CD14-positive monocyte (primary cell): ENCODE measurements around the gene SP9. TPM values are rescaled to one million over a fixed set of nuclear protein-coding genes. Genes with fewer than 3 reads are reported as not detected.

Experiments
- DNase-seq, 3 donors: peaks; one replicate each; pipeline ENCODE4 v3.0.0-alpha.2; 2011 to 2022
- H2AFZ ChIP-seq: 2 replicates; pipeline ENCODE4 v1.6.0; 2012; ENCODE audit warnings: mild to moderate bottlenecking, low read depth, low read length, inconsistent platforms; ENCODE audit not compliant: insufficient read depth, poor library complexity, severe bottlenecking
- H3K27ac ChIP-seq, 2 donors: 1 replicate in 1 of 2; 2 replicates in 1 of 2; pipeline ENCODE4 v1.5.1; 2012 to 2013; ENCODE audit warnings: low read length in 2 of 2, control low read depth in 1 of 2, inconsistent platforms in 1 of 2, low read depth in 1 of 2, mild to moderate bottlenecking in 1 of 2
- H3K27me3 ChIP-seq, 2 donors: one replicate each; pipeline versions ENCODE4 v1.6.0 to v1.6.1; 2011 to 2013; ENCODE audit warnings: low read length in 2 of 2; ENCODE audit not compliant: control insufficient read depth in 2 of 2, insufficient read depth in 2 of 2
- H3K36me3 ChIP-seq, 2 donors: replicated peaks in 1 of 2; 1 replicate in 1 of 2; 2 replicates in 1 of 2; pipeline versions ENCODE4 v1.5.1 to v1.6.1; 2012 to 2013; ENCODE audit warnings: low read length in 2 of 2, control low read depth in 1 of 2, inconsistent platforms in 1 of 2, mild to moderate bottlenecking in 1 of 2; ENCODE audit not compliant: insufficient read depth in 2 of 2, control insufficient read depth in 1 of 2
- H3K4me1 ChIP-seq, 2 donors: 1 replicate in 1 of 2; 2 replicates in 1 of 2; pipeline versions ENCODE4 v1.5.1 to v1.6.1; 2012 to 2013; ENCODE audit warnings: low read length in 2 of 2, control low read depth in 1 of 2, inconsistent platforms in 1 of 2, mild to moderate bottlenecking in 1 of 2, moderate library complexity in 1 of 2; ENCODE audit not compliant: insufficient read depth in 2 of 2, control insufficient read depth in 1 of 2
- H3K4me2 ChIP-seq: replicated peaks from 2 replicates; pipeline ENCODE3; 2012; ENCODE audit warnings: low read length, moderate library complexity, mild to moderate bottlenecking; ENCODE audit not compliant: poor library complexity, severe bottlenecking; ENCODE audit errors: extremely low read depth
- H3K4me3 ChIP-seq, 3 experiments: fragments of 200-600 bp in 1 of 3; sonication (generic) in 1 of 3; replicated peaks in 1 of 3; 1 replicate in 2 of 3; 2 replicates in 1 of 3; pipeline ENCODE4 v1.5.1; 2011 to 2013; ENCODE audit warnings: low read length in 3 of 3, mild to moderate bottlenecking in 3 of 3, control low read depth in 2 of 3, low read depth in 2 of 3, inconsistent platforms in 1 of 3, moderate library complexity in 1 of 3
- H3K79me2 ChIP-seq: 2 replicates; pipeline ENCODE4 v1.6.0; 2012; ENCODE audit warnings: mild to moderate bottlenecking, control low read depth, inconsistent platforms, low read length, moderate library complexity; ENCODE audit not compliant: insufficient read depth
- H3K9ac ChIP-seq: 2 replicates; pipeline ENCODE4 v1.6.0; 2017; ENCODE audit warnings: low read length, mild to moderate bottlenecking; ENCODE audit not compliant: insufficient read depth, poor library complexity, severe bottlenecking
- H3K9me3 ChIP-seq, 2 donors: replicated peaks in 1 of 2; 1 replicate in 1 of 2; 2 replicates in 1 of 2; pipeline versions ENCODE4 v1.5.1 to v1.6.1; 2012 to 2013; ENCODE audit warnings: low read length in 2 of 2, control low read depth in 1 of 2; ENCODE audit not compliant: control insufficient read depth in 1 of 2, insufficient read depth in 1 of 2
- H4K20me1 ChIP-seq: 2 replicates; pipeline ENCODE4 v1.6.0; 2012; ENCODE audit warnings: mild to moderate bottlenecking, low read length, control low read depth, moderate library complexity; ENCODE audit not compliant: insufficient read depth
- H3K27ac Mint-ChIP-seq, 7 donors: one replicate each; pipeline ENCODE4 v1.8.0; 2020; ENCODE audit warnings: mild to moderate bottlenecking in 7 of 7, mixed read lengths in 7 of 7, moderate library complexity in 6 of 7, inconsistent platforms in 2 of 7
- H3K27me3 Mint-ChIP-seq, 3 donors: one replicate each; pipeline ENCODE4 v1.8.0; 2021 to 2022; ENCODE audit warnings: low read depth in 3 of 3, mild to moderate bottlenecking in 3 of 3, mixed read lengths in 3 of 3, moderate library complexity in 3 of 3, inconsistent platforms in 1 of 3
- H3K36me3 Mint-ChIP-seq, 2 donors: one replicate each; pipeline ENCODE4 v1.8.0; 2020; ENCODE audit warnings: mixed read lengths in 2 of 2, inconsistent platforms in 1 of 2, mild to moderate bottlenecking in 1 of 2
- H3K4me1 Mint-ChIP-seq: one replicate; pipeline ENCODE4 v1.8.0; 2020; ENCODE audit warnings: mild to moderate bottlenecking, mixed read lengths
- H3K4me3 Mint-ChIP-seq, 2 donors: one replicate each; pipeline ENCODE4 v1.8.0; 2020; ENCODE audit warnings: mild to moderate bottlenecking in 2 of 2, mixed read lengths in 2 of 2, moderate library complexity in 1 of 2
- H3K9me3 Mint-ChIP-seq, 7 donors: one replicate each; pipeline ENCODE4 v1.8.0; 2020 to 2022; ENCODE audit warnings: mixed read lengths in 7 of 7, mild to moderate bottlenecking in 6 of 7, moderate library complexity in 6 of 7, inconsistent platforms in 2 of 7
- CTCF ChIP-seq: fragments of 200-600 bp; IDR thresholded peaks from one replicate; pipeline ENCODE4 v1.8.0; 2022; ENCODE audit warnings: antibody characterized with exemption, mild to moderate bottlenecking
- WGBS: methylation state at CpG from one replicate; pipeline ENCODE4 v1.1.5; 2013; ENCODE audit warnings: missing lambda C conversion rate; ENCODE audit not compliant: insufficient coverage; 5-methylcytosine and 5-hydroxymethylcytosine counted together
- intact Hi-C, 2 donors: fragments of 100-400 bp; cut with micrococcal nuclease; formaldehyde crosslinking; loops; one replicate each; pipeline versions ENCODE4 v1.15.0 to v1.15.1; 2023
- polyA minus RNA-seq: library from RNA; depleted of rRNA, polyadenylated mRNA; stranded (reverse); fragments of >200 nt; gene quantifications from 2 replicates; pipeline ENCODE4 v1.2.3, GENCODE V29; 2012
- polyA plus RNA-seq, 3 donors: library from polyadenylated mRNA; depleted of rRNA in 1 of 3; unstranded in 2 of 3; stranded (reverse) in 1 of 3; fragments of 300-500 nt in 2 of 3; fragments of >200 nt in 1 of 3; fragmentation: Illumina TruSeq in 2 of 3; gene quantifications; 1 replicate in 2 of 3; 2 replicates in 1 of 3; pipeline ENCODE4 v1.2.3, GENCODE V29; 2012 to 2021
- total RNA-seq, 12 experiments: library from RNA in 1 of 12; stranded (reverse) in 1 of 12; fragments of 120-200 nt in 1 of 12; gene quantifications; one replicate each; pipeline ENCODE4 v1.2.4 and lab custom pipeline; 2013 to 2026; ENCODE audit warnings: mixed read lengths in 6 of 12, inconsistent platforms in 1 of 12

SP9 gene
- not detected for total RNA-seq (2013)
- not detected for polyA plus RNA-seq
- polyA minus RNA-seq: not detected in 2 replicates
- total RNA-seq (lab: John Stamatoyannopoulos, UW): 0 to 0.80 (median 0.07) reads per million in 11 experiments

- H3K27me3 ChIP-seq: peaks cover 95 to 96% of the 10 kb centered on the region in 2 donors
- peak within 1 kb of the TSS; percentile 36 for H3K9ac ChIP-seq
- H3K9me3 Mint-ChIP-seq: peaks cover 0 to 41% (median 28%) of the 10 kb centered on the region in 7 donors
- H3K27ac Mint-ChIP-seq: peak within 1 kb of the TSS in 1 of 7 donors; percentile 58
- 4% methylated on average over 42 of the region's 44 CpGs for WGBS
- H3K36me3 ChIP-seq: no peaks in the 10 kb centered on the region
- peaks cover 48 to 60% of the 10 kb centered on the region in 2 donors for H3K4me1 ChIP-seq
- DNase-seq: peak in 1 of 3 donors; percentile 36
- peak within 1 kb of the TSS; percentile 67 to 89 for H3K4me3 Mint-ChIP-seq
- H4K20me1 ChIP-seq: peaks cover 7% of the 10 kb centered on the region
- H3K79me2 ChIP-seq: no peaks in the 10 kb centered on the region
- peaks cover 5 to 18% of the 10 kb centered on the region in 2 donors for H3K36me3 Mint-ChIP-seq
- no peak within 1 kb of the TSS for H3K27ac ChIP-seq
- peak within 1 kb of the TSS; percentile 91 for H3K4me2 ChIP-seq
- peak within 1 kb of the TSS; percentile 72 for H2AFZ ChIP-seq
- intact Hi-C loops: loop anchor here (5.0 to 10.0 kb wide), 2 partner anchors 1760 to 1797 kb away; partner anchors contain the start of genes HOXD12 (in 1 of the 2) and HOXD13 (in 1 of the 2)
- no peak for TF ChIP-seq CTCF
- H3K9me3 ChIP-seq: peaks cover 9 to 59% of the 10 kb centered on the region in 2 donors
- H3K4me1 Mint-ChIP-seq: peaks cover 57% of the 10 kb centered on the region
- peaks cover 85 to 99% (median 91%) of the 10 kb centered on the region in 3 donors for H3K27me3 Mint-ChIP-seq
- H3K4me3 ChIP-seq: peak within 1 kb of the TSS in 1 of 3 experiments; percentile 71
These were observed at the start of gene SP9 for GRCh38 chr2:174334781-174335251. TSS of gene SP9 (plus strand) at chr2:174334954. CDS start at chr2:174335093, 139 bp downstream.

GRCh38 chr2:174286172-174286571 is 48.6 kb upstream of the SP9 start:
- DNase-seq: no peak
- Mint-ChIP-seq H3K9me3 (peaks cover 0 to 7% (median 3%) of the 10 kb centered on the region in 7 donors), H3K4me1 (peaks cover 20% of the 10 kb centered on the region), H3K36me3 (no peaks in the 10 kb centered on the region), H3K4me3 (no peak overlapping the region), H3K27me3 (peaks cover 2 to 9% (median 6%) of the 10 kb centered on the region in 3 donors), H3K27ac (no peak overlapping the region)
- H4K20me1 ChIP-seq: no peaks in the 10 kb centered on the region
- H2AFZ ChIP-seq: no peak overlapping the region
- intact Hi-C loops: no loop called here
- H3K36me3 ChIP-seq: no peaks in the 10 kb centered on the region
- no peak for TF ChIP-seq CTCF
- WGBS: no CpG with 5 or more reads among the region's 2 CpGs
- no peaks in the 10 kb centered on the region for H3K9me3 ChIP-seq
- H3K79me2 ChIP-seq: no peaks in the 10 kb centered on the region
- no peak overlapping the region for H3K4me3 ChIP-seq
- H3K27me3 ChIP-seq: no peaks in the 10 kb centered on the region
- no peak overlapping the region for H3K4me2 ChIP-seq
- H3K27ac ChIP-seq: no peak overlapping the region
- peaks cover 19% of the 10 kb centered on the region in 2 donors for H3K4me1 ChIP-seq
- H3K9ac ChIP-seq: no peak overlapping the region
